ENCODE results near the gene ARID4B. TPM values are rescaled to one million over a fixed set of nuclear protein-coding genes. Genes with fewer than 3 reads are reported as not detected.
"Not testable (repeated sequence)": the region's sequence is repeated elsewhere in the genome, so short reads cannot be mapped to it uniquely, and the experiment has no call there.

ARID4B gene
- total RNA-seq, 3 donors from 2014 or later, result 25.9 to 40.5 (median 37.3) TPM

- H3K4me3 ChIP-seq, result no peak overlapping the region
- intact Hi-C loops (cut with DNase I, micrococcal nuclease), result no loop called here
- no peak for TF ChIP-seq CTCF (IDR thresholded peaks at IDR 0.05)
- no peaks in the 10 kb centered on the region for H3K9me3 ChIP-seq
- ATAC-seq, result no peak
- no peaks in the 10 kb centered on the region for H3K4me1 ChIP-seq (ENCODE audit: low read depth)
- no peaks in the 10 kb centered on the region for H3K36me3 ChIP-seq (ENCODE audit: low read depth)
- DNase-seq, result no peak
Observed at GRCh38 chr1:235168375-235168774, 159.6 kb downstream of the ARID4B start.

GRCh38 chr1:235161685-235162327 is 166.2 kb downstream of the ARID4B start:
- H3K9me3 ChIP-seq, result no peaks in the 10 kb centered on the region
- intact Hi-C loops (cut with DNase I, micrococcal nuclease), result no loop called here
- peaks cover 13% of the 10 kb centered on the region for H3K4me1 ChIP-seq (ENCODE audit: low read depth)
- H3K4me3 ChIP-seq, result peak overlapping the region; percentile 50
- no peak for DNase-seq
- no peak for TF ChIP-seq CTCF (IDR thresholded peaks at IDR 0.05)
- ATAC-seq, result no peak
- H3K36me3 ChIP-seq (ENCODE audit: low read depth), result no peaks in the 10 kb centered on the region

GRCh38 chr1:235160957-235161684 is 166.9 kb downstream of the ARID4B start, which contains the start of gene RBM34:
RBM34 (minus strand) TSS chr1:235161250; CDS start chr1:235161226, 24 bp downstream.
- H3K36me3 ChIP-seq (ENCODE audit: low read depth), result no peaks in the 10 kb centered on the region
- ATAC-seq, result peak; percentile 97
- no peak for TF ChIP-seq CTCF (IDR thresholded peaks at IDR 0.05)
- intact Hi-C loops (cut with DNase I, micrococcal nuclease), result no loop called here
- H3K9me3 ChIP-seq, result no peaks in the 10 kb centered on the region
- peak within 1 kb of the TSS; percentile 50 for H3K4me3 ChIP-seq
- peak; percentile 94 to 96 (median 95) for DNase-seq
- peaks cover 18% of the 10 kb centered on the region for H3K4me1 ChIP-seq (ENCODE audit: low read depth)

GRCh38 chr1:235160383-235160956 is 167.5 kb downstream of the ARID4B start:
- peak; percentile 47 for ATAC-seq

GRCh38 chr1:235159930-235160329 is 168.0 kb downstream of the ARID4B start:
- H3K36me3 ChIP-seq (ENCODE audit: low read depth); intact Hi-C loops (cut with DNase I, micrococcal nuclease); ATAC-seq; H3K4me3 ChIP-seq; DNase-seq; H3K9me3 ChIP-seq: not testable (repeated sequence)
- peaks cover 21% of the 10 kb centered on the region for H3K4me1 ChIP-seq (ENCODE audit: low read depth)

More at GRCh38 chr1:235160383-235160956, 167.5 kb downstream of the ARID4B start:
- Histone ChIP-seq H3K4me3 (peak overlapping the region; percentile 50), H3K9me3 (no peaks in the 10 kb centered on the region), H3K36me3 (ENCODE audit: low read depth) (no peaks in the 10 kb centered on the region), H3K4me1 (ENCODE audit: low read depth) (peaks cover 21% of the 10 kb centered on the region)
- no peak for DNase-seq
- intact Hi-C loops (cut with DNase I, micrococcal nuclease), result no loop called here
- TF ChIP-seq CTCF (IDR thresholded peaks at IDR 0.05), result no peak

- DNase-seq; H3K9me3 ChIP-seq; H3K4me3 ChIP-seq; ATAC-seq; intact Hi-C loops (cut with DNase I, micrococcal nuclease); H3K36me3 ChIP-seq (ENCODE audit: low read depth): not testable (repeated sequence)
- H3K4me1 ChIP-seq (ENCODE audit: low read depth), result peaks cover 21% of the 10 kb centered on the region
Observed at GRCh38 chr1:235159284-235159683, 168.7 kb downstream of the ARID4B start.

Data from mucosa of descending colon (tissue), 3 donors.